Nephron progenitor cell (in vitro differentiated cells): ENCODE data around the gene ERMARD.

Experiments used
- DNase-seq: peaks from one replicate; pipeline ENCODE4 v3.0.0; 2021
- H3K27ac Mint-ChIP-seq: 2 replicates; pipeline ENCODE4 v1.8.0; 2021; ENCODE audit warnings: mild to moderate bottlenecking, moderate library complexity, mixed read lengths
- H3K27me3 Mint-ChIP-seq: 2 replicates; pipeline ENCODE4 v1.8.0; 2021; ENCODE audit warnings: mild to moderate bottlenecking, low read depth, mixed read lengths; ENCODE audit not compliant: poor library complexity
- H3K36me3 Mint-ChIP-seq: 2 replicates; pipeline ENCODE4 v1.8.0; 2021; ENCODE audit warnings: low read depth, mixed read lengths
- H3K4me1 Mint-ChIP-seq: 2 replicates; pipeline ENCODE4 v1.8.0; 2021; ENCODE audit warnings: mixed read lengths
- H3K4me3 Mint-ChIP-seq: 2 replicates; pipeline ENCODE4 v1.8.0; 2021; ENCODE audit warnings: mild to moderate bottlenecking, moderate library complexity, mixed read lengths
- H3K9me3 Mint-ChIP-seq: 2 replicates; pipeline ENCODE4 v1.8.0; 2021; ENCODE audit warnings: mild to moderate bottlenecking, moderate library complexity, mixed read lengths
- TF ChIP-seq, protein P1 (sequence below): fragments of 200-600 bp; sonication (generic); IDR thresholded peaks from 2 replicates; pipeline ENCODE4 v1.5.0; 2021; ENCODE audit warnings: antibody characterized with exemption

Gene ERMARD

DNA sequence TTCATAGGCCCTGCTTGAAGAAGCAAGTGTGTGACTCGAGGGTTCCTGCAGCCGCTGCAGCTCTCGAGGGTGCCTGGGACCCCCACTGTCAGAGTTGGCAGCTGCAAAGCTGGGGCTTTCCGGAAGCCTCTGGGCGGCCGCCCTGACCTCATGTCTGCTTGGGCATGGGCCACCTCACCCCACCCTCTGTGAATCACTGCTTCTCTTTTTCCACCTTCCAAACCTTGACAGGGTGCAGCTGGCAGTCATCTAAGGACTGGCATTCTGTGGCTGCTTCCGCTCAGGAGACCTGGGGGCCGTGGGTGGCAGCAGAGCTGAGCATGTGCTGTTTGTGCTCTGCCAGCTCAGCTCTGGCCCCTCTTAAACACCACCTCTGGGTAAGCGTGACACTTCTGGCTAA is 32.0 kb downstream of the ERMARD start:
- H3K4me3 Mint-ChIP-seq: no peak overlapping the region
- peaks cover 41% of the 10 kb centered on the region for H3K36me3 Mint-ChIP-seq
- peaks cover 9% of the 10 kb centered on the region for H3K27me3 Mint-ChIP-seq
- H3K4me1 Mint-ChIP-seq: no peaks in the 10 kb centered on the region
- no peak overlapping the region for H3K27ac Mint-ChIP-seq
- DNase-seq: no peak
- TF ChIP-seq, protein P1, sequence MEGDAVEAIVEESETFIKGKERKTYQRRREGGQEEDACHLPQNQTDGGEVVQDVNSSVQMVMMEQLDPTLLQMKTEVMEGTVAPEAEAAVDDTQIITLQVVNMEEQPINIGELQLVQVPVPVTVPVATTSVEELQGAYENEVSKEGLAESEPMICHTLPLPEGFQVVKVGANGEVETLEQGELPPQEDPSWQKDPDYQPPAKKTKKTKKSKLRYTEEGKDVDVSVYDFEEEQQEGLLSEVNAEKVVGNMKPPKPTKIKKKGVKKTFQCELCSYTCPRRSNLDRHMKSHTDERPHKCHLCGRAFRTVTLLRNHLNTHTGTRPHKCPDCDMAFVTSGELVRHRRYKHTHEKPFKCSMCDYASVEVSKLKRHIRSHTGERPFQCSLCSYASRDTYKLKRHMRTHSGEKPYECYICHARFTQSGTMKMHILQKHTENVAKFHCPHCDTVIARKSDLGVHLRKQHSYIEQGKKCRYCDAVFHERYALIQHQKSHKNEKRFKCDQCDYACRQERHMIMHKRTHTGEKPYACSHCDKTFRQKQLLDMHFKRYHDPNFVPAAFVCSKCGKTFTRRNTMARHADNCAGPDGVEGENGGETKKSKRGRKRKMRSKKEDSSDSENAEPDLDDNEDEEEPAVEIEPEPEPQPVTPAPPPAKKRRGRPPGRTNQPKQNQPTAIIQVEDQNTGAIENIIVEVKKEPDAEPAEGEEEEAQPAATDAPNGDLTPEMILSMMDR: no peak
- peaks cover 7% of the 10 kb centered on the region for H3K9me3 Mint-ChIP-seq

GRCh38 chr6:169783971-169784820 is 32.8 kb downstream of the ERMARD start:
- peaks cover 5% of the 10 kb centered on the region for H3K4me1 Mint-ChIP-seq

DNA sequence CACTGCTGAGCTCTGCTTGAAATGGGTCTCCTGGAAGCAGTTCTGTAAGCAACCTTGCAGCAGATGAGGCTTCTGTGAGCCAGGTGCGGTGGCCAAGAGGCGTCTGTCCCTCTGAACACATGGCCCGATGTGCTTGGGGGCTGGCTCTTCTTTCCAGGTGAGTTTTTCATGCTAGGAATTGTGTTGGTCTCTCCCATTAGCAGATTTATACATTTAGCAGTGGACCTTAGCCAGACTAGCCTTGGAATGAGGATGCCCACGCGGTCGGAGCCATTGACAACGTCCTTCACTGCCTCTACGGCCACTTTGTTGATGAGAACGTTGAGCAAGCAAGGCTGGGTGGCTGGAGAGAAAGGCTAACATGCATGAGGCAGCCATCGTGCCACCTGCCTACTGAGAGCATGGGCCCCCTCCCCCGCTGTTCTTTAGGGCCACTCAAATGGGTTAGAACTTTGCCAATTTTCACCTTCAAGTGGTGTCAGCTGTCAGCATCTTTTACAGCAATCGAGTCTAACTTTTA is 33.5 kb downstream of the ERMARD start:
- Mint-ChIP-seq H3K4me3 (no peak overlapping the region), H3K27ac (no peak overlapping the region), H3K9me3 (peaks cover 7% of the 10 kb centered on the region), H3K27me3 (peaks cover 15% of the 10 kb centered on the region), H3K4me1 (peaks cover 12% of the 10 kb centered on the region), H3K36me3 (peaks cover 36% of the 10 kb centered on the region)
- DNase-seq: no peak
- TF ChIP-seq, protein P1: no peak

More at GRCh38 chr6:169783971-169784820, 32.8 kb downstream of the ERMARD start:
- Mint-ChIP-seq H3K9me3 (peaks cover 7% of the 10 kb centered on the region), H3K36me3 (peaks cover 41% of the 10 kb centered on the region), H3K27me3 (peaks cover 15% of the 10 kb centered on the region), H3K27ac (peak overlapping the region; percentile 72), H3K4me3 (no peak overlapping the region)
- TF ChIP-seq, protein P1: no peak
- no peak for DNase-seq

GRCh38 chr6:169785566-169785965 is 34.1 kb downstream of the ERMARD start:
- Mint-ChIP-seq H3K36me3 (peaks cover 31% of the 10 kb centered on the region), H3K27ac (no peak overlapping the region), H3K4me3 (no peak overlapping the region), H3K9me3 (peaks cover 7% of the 10 kb centered on the region), H3K4me1 (peaks cover 18% of the 10 kb centered on the region), H3K27me3 (peaks cover 15% of the 10 kb centered on the region)
- no peak for DNase-seq
- TF ChIP-seq, protein P1: no peak

GRCh38 chr6:169786349-169786748 is 34.9 kb downstream of the ERMARD start:
- H3K27me3 Mint-ChIP-seq: peaks cover 16% of the 10 kb centered on the region
- no peak overlapping the region for H3K27ac Mint-ChIP-seq
- peaks cover 7% of the 10 kb centered on the region for H3K9me3 Mint-ChIP-seq
- TF ChIP-seq, protein P1: no peak
- no peak overlapping the region for H3K4me3 Mint-ChIP-seq
- DNase-seq: no peak
- peaks cover 26% of the 10 kb centered on the region for H3K4me1 Mint-ChIP-seq
- H3K36me3 Mint-ChIP-seq: peaks cover 23% of the 10 kb centered on the region

DNA sequence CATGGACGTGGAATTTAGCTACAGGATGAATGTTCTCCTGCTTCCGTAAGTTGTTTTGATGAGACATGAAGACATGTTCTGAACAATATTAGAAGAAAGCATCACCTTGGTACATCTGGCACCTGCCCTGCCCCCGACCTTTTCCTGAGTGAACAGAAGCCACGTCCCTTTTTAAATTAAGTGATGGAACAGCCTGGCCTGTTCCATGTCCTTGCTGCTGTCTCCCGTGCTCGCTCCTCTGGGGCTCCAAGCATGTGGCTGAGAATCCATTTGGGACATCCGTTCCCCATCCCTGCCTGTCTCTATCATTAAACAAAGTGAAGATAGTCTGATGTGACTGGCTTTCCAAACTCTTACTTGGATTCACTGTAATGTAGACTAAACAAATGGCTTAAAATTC is 36.4 kb downstream of the ERMARD start:
- TF ChIP-seq, protein P1: no peak
- no peak overlapping the region for H3K27ac Mint-ChIP-seq
- no peak overlapping the region for H3K4me3 Mint-ChIP-seq
- peaks cover 20% of the 10 kb centered on the region for H3K27me3 Mint-ChIP-seq
- peaks cover 3% of the 10 kb centered on the region for H3K9me3 Mint-ChIP-seq
- peaks cover 15% of the 10 kb centered on the region for H3K36me3 Mint-ChIP-seq
- no peak for DNase-seq
- peaks cover 41% of the 10 kb centered on the region for H3K4me1 Mint-ChIP-seq
